Trophoblast cell (in vitro differentiated cells and primary cell): ENCODE results near the gene KCNQ1.

Experiments used
- DNase-seq, 2 donors: peaks; one replicate each; pipeline ENCODE4 v3.0.0-alpha.2; 2016
- H2AFZ ChIP-seq: 2 replicates; pipeline ENCODE4 v1.6.1; 2013; ENCODE audit warnings: low read length, moderate library complexity, mild to moderate bottlenecking; ENCODE audit not compliant: insufficient read depth, poor library complexity
- H2AK5ac ChIP-seq: 2 replicates; pipeline ENCODE4 v1.6.1; 2013; ENCODE audit warnings: mild to moderate bottlenecking, low read length
- H2BK120ac ChIP-seq: 2 replicates; pipeline ENCODE4 v1.6.1; 2013; ENCODE audit warnings: low read length, mild to moderate bottlenecking, moderate library complexity; ENCODE audit not compliant: insufficient read depth, poor library complexity
- H2BK12ac ChIP-seq: 2 replicates; pipeline ENCODE4 v1.6.1; 2013; ENCODE audit warnings: mild to moderate bottlenecking, low read length, moderate library complexity
- H2BK5ac ChIP-seq: 2 replicates; pipeline ENCODE4 v1.6.1; 2013; ENCODE audit warnings: low read length, low read depth, moderate library complexity, mild to moderate bottlenecking; ENCODE audit not compliant: poor library complexity
- H3K14ac ChIP-seq: 2 replicates; pipeline ENCODE4 v1.6.1; 2013; ENCODE audit warnings: mild to moderate bottlenecking, low read length
- H3K18ac ChIP-seq: 2 replicates; pipeline ENCODE4 v1.6.1; 2013; ENCODE audit warnings: mild to moderate bottlenecking, low read length
- H3K23ac ChIP-seq: 2 replicates; pipeline ENCODE4 v1.6.1; 2013; ENCODE audit warnings: low read length
- H3K27ac ChIP-seq: 2 replicates; pipeline ENCODE4 v1.5.1; 2013; ENCODE audit warnings: low read depth, mild to moderate bottlenecking, inconsistent platforms, low read length, moderate library complexity
- H3K27me3 ChIP-seq: 2 replicates; pipeline ENCODE4 v1.6.1; 2013; ENCODE audit warnings: inconsistent platforms, mild to moderate bottlenecking, low read length, moderate library complexity; ENCODE audit not compliant: insufficient read depth
- H3K36me3 ChIP-seq, 2 experiments: 1 replicate in 1 of 2; 2 replicates in 1 of 2; pipeline ENCODE4 v1.6.1; 2013; ENCODE audit warnings: low read length in 2 of 2, mild to moderate bottlenecking in 2 of 2, moderate library complexity in 1 of 2; ENCODE audit not compliant: insufficient read depth in 2 of 2, control insufficient read depth in 1 of 2
- H3K4ac ChIP-seq: 2 replicates; pipeline ENCODE4 v1.6.1; 2013; ENCODE audit warnings: low read depth, mild to moderate bottlenecking, low read length, moderate library complexity
- H3K4me1 ChIP-seq, 2 experiments: 1 replicate in 1 of 2; 2 replicates in 1 of 2; pipeline ENCODE4 v1.6.1; 2013; ENCODE audit warnings: low read length in 2 of 2, mild to moderate bottlenecking in 2 of 2, moderate library complexity in 1 of 2; ENCODE audit not compliant: insufficient read depth in 2 of 2, control insufficient read depth in 1 of 2
- H3K4me2 ChIP-seq: 2 replicates; pipeline ENCODE4 v1.6.1; 2013; ENCODE audit warnings: inconsistent platforms, mild to moderate bottlenecking, low read length, moderate library complexity
- H3K4me3 ChIP-seq: 2 replicates; pipeline ENCODE4 v1.5.1; 2013; ENCODE audit warnings: mild to moderate bottlenecking, low read depth, low read length, inconsistent platforms
- H3K79me1 ChIP-seq: one replicate; pipeline ENCODE4 v1.6.1; 2013; ENCODE audit warnings: low read length
- H3K79me2 ChIP-seq: 2 replicates; pipeline ENCODE4 v1.6.1; 2013; ENCODE audit warnings: low read length, mild to moderate bottlenecking; ENCODE audit not compliant: control insufficient read depth, insufficient read depth, poor library complexity
- H3K9ac ChIP-seq: 2 replicates; pipeline ENCODE4 v1.6.1; 2013; ENCODE audit warnings: mild to moderate bottlenecking, low read length
- H3K9me3 ChIP-seq: 2 replicates; pipeline ENCODE4 v1.6.1; 2013; ENCODE audit warnings: low read depth, mild to moderate bottlenecking, control low read depth, inconsistent platforms, low read length; ENCODE audit not compliant: insufficient read depth
- H4K12ac ChIP-seq: 2 replicates; pipeline ENCODE4 v1.6.1; 2013; ENCODE audit warnings: low read depth, mild to moderate bottlenecking, low read length, moderate library complexity
- H4K8ac ChIP-seq: 2 replicates; pipeline ENCODE4 v1.6.1; 2013; ENCODE audit warnings: low read depth, mild to moderate bottlenecking, low read length, moderate library complexity
- H4K91ac ChIP-seq: one replicate; pipeline ENCODE4 v1.6.1; 2013; ENCODE audit warnings: low read depth, mild to moderate bottlenecking, low read length, moderate library complexity
- WGBS: extraction: QIAGEN DNeasy Blood & Tissue Kit; methylation state at CpG from one replicate; pipeline ENCODE4 v1.1.7; 2013; ENCODE audit warnings: missing lambda C conversion rate; ENCODE audit not compliant: insufficient read length, insufficient coverage; ENCODE audit errors: extremely low coverage; 5-methylcytosine and 5-hydroxymethylcytosine counted together

The KCNQ1 gene

GRCh38 chr11:2827256-2827655 lies 382.4 kb downstream of the KCNQ1 start:
- Histone ChIP-seq H3K27ac (no peak overlapping the region), H3K36me3 (no peaks in the 10 kb centered on the region), H3K4ac (no peak overlapping the region), H3K79me1 (peaks cover 34% of the 10 kb centered on the region), H4K8ac (no peak overlapping the region), H2BK5ac (peak overlapping the region; percentile 3), H2AK5ac (peak overlapping the region; percentile 98), H2BK12ac (peak overlapping the region; percentile 99), H2BK120ac (peak overlapping the region; percentile 99), H4K12ac (no peak overlapping the region), H3K4me1 (peaks cover 23 to 28% of the 10 kb centered on the region in 2 experiments), H3K27me3 (no peaks in the 10 kb centered on the region), H3K18ac (peak overlapping the region; percentile 94), H3K79me2 (peaks cover 10% of the 10 kb centered on the region), H3K23ac (no peak overlapping the region), H3K9ac (no peak overlapping the region), H4K91ac (peak overlapping the region; percentile 100), H3K9me3 (peaks cover 18% of the 10 kb centered on the region), H3K14ac (peak overlapping the region; percentile 97), H3K4me3 (no peak overlapping the region), H3K4me2 (no peak overlapping the region), H2AFZ (no peak overlapping the region)
- peak; percentile 79 to 84 for DNase-seq
- WGBS, result no CpG with 5 or more reads among the region's 12 CpGs

GRCh38 chr11:2827792-2828191 lies 383.0 kb downstream of the KCNQ1 start:
- WGBS, result no CpG with 5 or more reads among the region's 10 CpGs
- no peak overlapping the region for H2BK5ac ChIP-seq
- H3K4ac ChIP-seq, result no peak overlapping the region
- H2BK120ac ChIP-seq, result no peak overlapping the region
- peaks cover 34% of the 10 kb centered on the region for H3K79me1 ChIP-seq
- H3K27me3 ChIP-seq, result no peaks in the 10 kb centered on the region
- no peak for DNase-seq
- H3K9me3 ChIP-seq, result peaks cover 15% of the 10 kb centered on the region
- no peak overlapping the region for H4K12ac ChIP-seq
- peak overlapping the region; percentile 57 for H4K91ac ChIP-seq
- H2BK12ac ChIP-seq, result peak overlapping the region; percentile 70
- H3K4me1 ChIP-seq, result peaks cover 23 to 28% of the 10 kb centered on the region in 2 experiments
- peaks cover 10% of the 10 kb centered on the region for H3K79me2 ChIP-seq
- no peak overlapping the region for H4K8ac ChIP-seq
- peak overlapping the region; percentile 51 for H2AK5ac ChIP-seq
- H3K4me3 ChIP-seq, result no peak overlapping the region
- peak overlapping the region; percentile 1 for H3K14ac ChIP-seq
- no peak overlapping the region for H3K23ac ChIP-seq
- no peak overlapping the region for H3K9ac ChIP-seq
- H3K27ac ChIP-seq, result no peak overlapping the region
- H3K36me3 ChIP-seq, result no peaks in the 10 kb centered on the region
- H2AFZ ChIP-seq, result no peak overlapping the region
- no peak overlapping the region for H3K18ac ChIP-seq
- no peak overlapping the region for H3K4me2 ChIP-seq

- Histone ChIP-seq H4K8ac (no peak overlapping the region), H3K4ac (no peak overlapping the region), H3K27me3 (no peaks in the 10 kb centered on the region), H2AK5ac (peak overlapping the region; percentile 11), H3K27ac (no peak overlapping the region), H3K79me1 (peaks cover 34% of the 10 kb centered on the region), H2BK12ac (peak overlapping the region; percentile 56), H3K18ac (no peak overlapping the region), H2BK5ac (no peak overlapping the region), H3K9me3 (peaks cover 10% of the 10 kb centered on the region), H3K4me1 (peaks cover 23 to 28% of the 10 kb centered on the region in 2 experiments), H3K9ac (no peak overlapping the region), H4K12ac (no peak overlapping the region), H2AFZ (no peak overlapping the region), H2BK120ac (no peak overlapping the region), H3K36me3 (no peaks in the 10 kb centered on the region), H3K14ac (no peak overlapping the region), H3K4me3 (no peak overlapping the region), H3K23ac (no peak overlapping the region), H4K91ac (no peak overlapping the region), H3K79me2 (peaks cover 10% of the 10 kb centered on the region), H3K4me2 (no peak overlapping the region)
- WGBS, result no CpG with 5 or more reads among the region's 4 CpGs
- no peak for DNase-seq
Observed at GRCh38 chr11:2828585-2829330, 383.9 kb downstream of the KCNQ1 start.

GRCh38 chr11:2830030-2830812 lies 385.4 kb downstream of the KCNQ1 start:
- no CpG with 5 or more reads among the region's 8 CpGs for WGBS
- no peak overlapping the region for H3K4ac ChIP-seq

More at GRCh38 chr11:2830030-2830812, 385.4 kb downstream of the KCNQ1 start:
- Histone ChIP-seq H3K9ac (no peak overlapping the region), H4K12ac (no peak overlapping the region), H2BK120ac (no peak overlapping the region), H3K27me3 (no peaks in the 10 kb centered on the region), H3K27ac (no peak overlapping the region), H4K8ac (no peak overlapping the region), H2BK12ac (no peak overlapping the region), H3K4me3 (no peak overlapping the region), H3K4me2 (no peak overlapping the region), H2BK5ac (no peak overlapping the region), H2AFZ (no peak overlapping the region), H3K79me2 (peaks cover 7% of the 10 kb centered on the region), H4K91ac (peak overlapping the region; percentile 13), H3K36me3 (no peaks in the 10 kb centered on the region), H3K4me1 (peaks cover 29 to 33% of the 10 kb centered on the region in 2 experiments), H3K9me3 (peaks cover 7% of the 10 kb centered on the region), H2AK5ac (no peak overlapping the region), H3K18ac (no peak overlapping the region), H3K23ac (no peak overlapping the region), H3K79me1 (peaks cover 29% of the 10 kb centered on the region), H3K14ac (no peak overlapping the region)
- no peak for DNase-seq
